GM18508 (cell line): Measurements from ENCODE around the gene DLGAP5.

Experiments used
- ATAC-seq: cut with Tn5 transposase; IDR thresholded peaks from one replicate; pipeline ENCODE4 v1.9.1; 2021; ENCODE audit warnings: moderate number of reproducible peaks; ENCODE audit not compliant: insufficient read depth, unreplicated experiment

The DLGAP5 gene

DNA sequence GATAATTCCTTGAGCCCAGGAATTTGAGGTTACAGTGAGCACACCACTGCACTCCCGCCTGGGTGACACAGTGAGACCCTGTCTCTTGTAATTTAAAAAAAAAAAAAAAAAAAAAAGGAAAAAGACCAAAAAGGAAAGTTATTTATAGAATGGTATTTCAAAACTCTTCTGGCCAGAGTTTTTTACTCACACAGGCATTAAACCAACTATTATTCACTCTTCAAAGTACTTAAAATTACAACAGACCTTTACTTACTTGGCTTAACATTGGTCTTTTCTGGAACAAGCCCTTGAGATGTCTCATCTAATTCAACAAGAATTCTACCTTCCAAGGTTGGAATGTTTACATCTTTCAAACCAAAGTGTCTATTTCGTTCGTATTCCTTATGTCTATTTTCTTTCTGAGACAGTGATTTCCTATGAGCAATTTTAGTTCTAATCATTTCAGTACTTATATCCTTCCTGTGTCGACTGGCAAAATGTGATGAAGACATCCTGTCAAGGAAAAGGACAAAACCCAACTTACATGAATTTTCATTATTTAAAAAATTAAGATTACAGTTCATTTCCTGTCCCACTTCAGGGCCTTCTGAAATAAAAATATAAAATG, 2.6 kb downstream of the DLGAP5 start:
- no peak for ATAC-seq

DNA sequence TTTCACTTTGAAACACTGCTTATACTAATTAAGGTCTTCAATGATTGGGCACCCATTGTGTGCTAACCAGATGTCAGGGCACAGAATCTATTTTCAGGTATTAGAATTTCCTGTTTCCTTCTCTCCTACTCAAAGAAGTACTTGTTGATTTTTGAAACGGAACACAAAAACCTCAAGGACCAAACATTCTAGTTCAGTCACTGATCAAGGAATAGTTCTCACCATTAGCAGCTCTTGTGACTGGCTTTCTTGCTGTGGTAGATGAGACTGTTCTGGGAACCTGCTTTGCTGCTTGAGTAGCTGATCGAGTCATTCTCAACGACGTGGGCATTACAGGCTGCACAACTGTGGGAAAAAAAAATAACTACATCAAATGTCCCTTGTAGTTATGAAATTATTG, 11.0 kb downstream of the DLGAP5 start:
- no peak for ATAC-seq

DNA sequence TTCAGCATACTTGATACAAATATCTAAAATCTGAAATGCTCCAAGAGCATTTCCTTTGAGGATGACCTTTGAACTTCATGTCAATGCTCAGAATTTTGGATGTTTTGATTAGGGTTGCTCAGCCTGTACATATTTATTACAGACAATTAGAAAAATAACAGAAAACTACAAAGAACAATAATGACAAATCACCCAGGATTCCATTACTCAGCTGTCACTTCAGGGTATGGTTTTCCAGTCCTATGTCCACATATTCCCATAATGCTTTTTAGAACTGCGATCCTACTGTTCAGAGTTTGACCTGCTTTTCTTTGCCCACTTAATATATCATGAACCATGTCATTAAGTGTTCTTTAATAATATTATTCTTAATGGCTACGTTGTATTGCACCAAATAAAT, 11.4 kb downstream of the DLGAP5 start:
- no peak for ATAC-seq

DNA sequence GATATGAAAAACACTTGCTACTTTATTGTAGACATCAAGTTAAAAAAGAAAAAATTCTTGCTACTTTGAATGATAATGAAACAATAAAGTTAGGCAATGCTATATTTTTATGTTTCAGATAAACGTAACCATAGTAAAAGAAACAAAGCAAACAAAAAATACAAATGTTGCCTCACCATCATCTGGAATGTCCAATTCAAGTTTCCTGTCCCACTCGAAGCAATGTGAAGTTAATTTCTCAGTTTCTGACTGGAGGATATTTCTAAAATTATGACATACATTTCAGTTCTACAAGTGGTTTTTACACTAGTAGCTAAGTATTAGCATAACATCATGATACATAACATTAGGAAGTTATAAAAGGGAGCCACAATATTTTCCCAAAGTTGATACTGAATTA, 20.9 kb downstream of the DLGAP5 start:
- ATAC-seq = no peak

DNA sequence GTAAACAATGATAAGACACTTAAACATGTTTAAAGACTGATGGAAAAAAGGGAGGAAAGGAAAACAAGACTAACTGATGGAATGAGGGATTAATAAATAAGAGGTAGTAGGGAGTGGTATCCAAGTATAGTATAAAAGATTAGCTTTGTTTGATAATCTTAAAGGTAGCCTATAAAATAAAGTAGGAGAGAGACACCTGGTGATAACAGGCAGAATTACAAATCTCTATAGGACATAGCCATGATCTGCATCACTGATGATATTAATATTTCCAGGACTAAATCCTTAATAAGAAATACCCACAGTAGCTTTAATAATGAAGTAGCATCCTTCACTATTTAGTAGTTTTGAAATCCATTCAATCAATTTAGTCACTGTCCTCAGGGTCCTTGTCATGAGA, 30.4 kb downstream of the DLGAP5 start:
- no peak for ATAC-seq

DNA sequence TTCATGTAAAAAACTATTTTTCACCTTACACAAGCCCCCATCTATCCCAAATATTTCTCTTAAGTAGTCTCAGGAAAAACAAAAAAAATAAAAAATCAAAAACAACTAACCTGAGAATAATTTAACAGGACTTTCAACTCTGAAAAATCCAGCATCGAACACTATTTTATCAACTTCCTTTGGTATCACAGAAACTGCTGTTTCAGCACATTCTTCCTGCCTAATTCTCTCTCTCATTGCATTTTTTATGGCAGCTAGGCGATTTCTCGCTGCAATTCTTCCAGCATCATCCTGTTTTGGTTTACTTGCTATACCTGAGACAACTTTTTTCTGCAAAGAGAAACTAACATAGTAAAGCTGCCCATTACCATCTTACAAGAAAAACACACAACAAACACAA, 33.0 kb downstream of the DLGAP5 start:
- no peak for ATAC-seq

DNA sequence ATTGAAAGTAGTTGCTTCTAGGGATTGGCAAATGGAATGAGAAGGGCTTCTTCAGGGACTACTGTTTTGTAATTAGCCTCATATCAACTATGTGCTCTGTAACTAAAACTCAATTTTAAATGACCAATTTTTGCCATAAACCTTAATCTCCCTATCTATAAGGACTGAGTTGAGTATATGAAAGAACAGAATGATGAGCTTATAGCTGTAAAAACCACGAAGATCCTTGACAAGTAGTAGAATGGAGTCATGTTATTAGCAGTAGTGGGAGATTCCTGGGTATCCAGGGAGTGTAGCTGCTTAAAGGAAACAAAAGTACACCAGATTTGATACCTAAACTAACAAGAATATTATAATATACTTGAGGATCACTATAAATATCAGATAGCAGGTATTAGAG, 34.3 kb downstream of the DLGAP5 start:
- ATAC-seq = no peak

DNA sequence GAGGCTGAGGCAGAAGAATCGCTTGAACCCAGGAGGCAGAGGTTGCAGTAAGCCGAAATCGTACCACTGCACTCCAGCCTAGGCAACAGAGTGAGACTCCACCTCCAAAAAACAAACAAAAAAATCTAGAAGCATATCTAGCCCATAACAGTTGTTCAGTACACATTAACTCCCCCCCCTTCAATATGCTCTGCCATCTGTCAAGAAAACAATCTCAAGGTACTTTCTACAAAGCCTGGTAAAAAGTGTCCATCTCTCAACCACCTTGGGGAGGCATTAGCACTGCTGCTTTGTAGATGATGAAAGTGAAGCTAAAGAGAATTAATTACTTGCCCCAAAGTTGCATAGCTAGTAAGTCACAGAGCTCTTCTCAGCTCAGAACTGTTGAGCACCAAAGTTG, 37.4 kb downstream of the DLGAP5 start:
- ATAC-seq = no peak

DNA sequence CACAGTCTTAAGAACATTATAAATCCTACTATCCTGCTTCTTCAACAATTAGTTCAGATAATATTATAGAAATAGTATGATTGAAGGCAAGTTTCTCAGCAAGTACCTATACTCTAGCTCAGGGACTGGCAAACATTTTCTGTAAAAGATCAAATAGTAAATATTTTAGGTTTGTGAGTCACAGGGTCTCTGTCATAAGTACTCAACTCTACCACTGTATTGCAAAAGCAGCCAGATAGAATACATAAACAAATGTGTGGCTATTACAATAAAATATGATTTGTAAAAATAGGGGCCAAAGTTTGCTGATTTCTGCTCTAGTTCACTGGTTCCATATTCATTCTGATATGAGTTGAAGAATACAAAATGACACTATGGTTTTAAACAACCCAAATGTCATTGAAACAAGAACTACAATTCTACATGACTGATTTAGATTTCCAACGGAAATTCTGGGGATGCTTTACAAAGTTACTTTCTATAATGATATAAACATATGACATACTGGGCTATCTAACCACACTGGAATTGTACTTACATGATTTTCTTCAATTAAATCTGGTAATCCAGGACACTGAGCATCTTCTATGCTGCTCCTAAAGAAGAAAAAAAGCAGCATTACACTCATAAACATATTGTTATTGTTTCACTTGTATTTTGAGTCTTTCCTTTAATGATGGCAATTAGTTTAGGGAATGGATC, 39.2 kb downstream of the DLGAP5 start:
- no peak for ATAC-seq

DNA sequence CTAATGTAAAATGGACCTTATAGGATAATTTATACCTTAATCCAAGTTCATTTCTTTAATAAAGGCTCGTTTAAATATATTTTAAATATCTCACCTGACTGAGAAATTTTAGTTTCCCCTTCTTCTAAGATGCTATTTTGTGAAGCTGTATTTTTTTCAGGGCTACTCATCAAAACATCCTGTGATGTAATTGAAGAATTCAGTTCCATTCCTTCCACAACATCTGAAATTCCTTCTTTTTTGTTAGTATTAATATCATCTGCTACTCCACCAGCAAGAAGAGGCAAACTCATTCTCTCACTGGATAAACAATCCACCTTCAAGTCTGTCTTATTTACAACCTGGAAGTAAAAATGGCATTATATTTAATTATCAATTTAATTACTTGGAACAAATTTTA, 39.8 kb downstream of the DLGAP5 start:
- ATAC-seq = no peak

DNA sequence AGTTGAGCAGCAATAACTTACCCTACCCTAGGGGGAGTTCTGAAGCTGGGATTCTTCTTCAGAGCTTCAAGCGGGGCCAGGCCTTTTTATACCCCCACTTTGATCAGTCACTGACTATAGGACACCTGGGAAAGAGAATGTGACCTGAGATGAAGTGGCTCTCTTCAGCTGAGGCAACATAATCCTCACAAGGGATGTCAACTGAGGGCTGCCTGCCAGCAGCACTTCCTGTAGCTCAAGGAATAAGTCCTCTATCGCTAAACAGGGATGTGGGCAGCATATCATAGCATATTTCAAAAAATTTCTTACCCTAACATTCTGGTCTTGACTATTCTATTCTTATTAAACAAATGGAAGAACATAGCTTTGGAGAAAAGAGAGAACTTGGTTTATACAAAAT, 45.0 kb downstream of the DLGAP5 start:
- no peak for ATAC-seq

DNA sequence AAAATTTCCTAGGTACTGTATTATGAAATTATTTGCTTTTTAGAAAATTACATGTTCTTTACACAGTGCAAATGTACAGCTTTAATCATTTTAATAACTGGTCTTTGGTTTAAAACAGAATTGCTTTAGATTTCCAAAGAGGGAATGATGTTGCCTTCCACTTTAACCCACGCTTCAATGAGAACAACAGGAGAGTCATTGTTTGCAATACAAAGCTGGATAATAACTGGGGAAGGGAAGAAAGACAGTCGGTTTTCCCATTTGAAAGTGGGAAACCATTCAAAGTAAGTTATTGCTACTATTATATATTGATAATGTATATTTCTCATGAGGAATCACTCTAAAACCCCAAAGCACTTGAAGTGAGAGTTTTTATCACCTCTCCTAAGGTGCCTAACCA, 48.9 kb downstream of the DLGAP5 start:
- ATAC-seq = no peak

DNA sequence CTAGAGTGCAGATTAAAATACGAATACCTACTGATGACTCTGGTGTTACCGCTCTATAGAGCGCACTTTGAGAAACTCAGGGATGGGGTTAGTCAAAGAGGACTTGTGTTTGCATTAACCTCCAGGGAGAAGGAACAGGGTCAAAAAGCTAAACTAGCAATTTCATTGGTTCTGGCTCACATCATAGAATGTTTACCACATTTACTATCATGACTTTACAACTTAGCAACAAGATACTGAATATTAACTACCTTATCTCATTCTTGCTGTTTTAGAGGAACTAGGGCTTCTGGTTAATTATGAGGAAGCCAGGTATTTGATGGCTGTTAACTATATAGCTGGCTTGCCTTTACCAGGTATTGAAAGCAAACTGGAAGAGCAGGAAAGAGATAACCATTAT, 49.6 kb downstream of the DLGAP5 start:
- no peak for ATAC-seq

DNA sequence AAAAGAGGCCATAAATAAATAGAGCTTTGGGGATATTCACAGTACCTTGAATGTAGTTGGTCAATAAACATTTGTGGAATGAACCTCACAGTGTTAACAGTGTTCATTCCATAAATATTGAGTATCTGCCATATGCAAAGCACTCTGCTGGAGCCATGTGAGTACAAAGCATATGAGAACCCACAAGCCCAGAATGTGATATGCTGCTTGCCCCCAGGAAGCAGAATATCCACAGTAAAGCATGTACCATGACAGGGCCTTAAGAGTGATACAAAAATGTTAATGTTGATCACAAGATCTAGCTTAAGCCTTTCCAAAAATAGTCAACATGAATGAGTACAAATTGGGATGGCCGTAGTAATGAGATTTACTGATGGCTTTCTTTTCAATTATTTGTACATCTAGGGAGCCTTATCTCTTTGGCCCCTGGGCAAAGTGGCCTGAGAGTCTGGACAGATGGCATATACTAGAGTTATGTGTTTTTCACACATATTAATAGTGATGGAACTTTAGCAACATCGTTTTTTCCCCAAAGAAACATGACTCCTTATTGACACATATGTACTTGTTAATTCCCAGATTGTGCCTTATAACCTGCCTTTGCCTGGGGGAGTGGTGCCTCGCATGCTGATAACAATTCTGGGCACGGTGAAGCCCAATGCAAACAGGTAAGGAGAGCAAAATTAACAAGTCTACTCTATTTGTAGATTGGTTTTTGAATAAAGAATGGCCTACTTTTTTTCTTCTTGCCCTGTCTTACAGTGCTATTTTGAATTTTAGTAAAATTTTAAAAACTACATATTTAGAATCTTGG, 51.5 kb downstream of the DLGAP5 start:
- no peak for ATAC-seq

DNA sequence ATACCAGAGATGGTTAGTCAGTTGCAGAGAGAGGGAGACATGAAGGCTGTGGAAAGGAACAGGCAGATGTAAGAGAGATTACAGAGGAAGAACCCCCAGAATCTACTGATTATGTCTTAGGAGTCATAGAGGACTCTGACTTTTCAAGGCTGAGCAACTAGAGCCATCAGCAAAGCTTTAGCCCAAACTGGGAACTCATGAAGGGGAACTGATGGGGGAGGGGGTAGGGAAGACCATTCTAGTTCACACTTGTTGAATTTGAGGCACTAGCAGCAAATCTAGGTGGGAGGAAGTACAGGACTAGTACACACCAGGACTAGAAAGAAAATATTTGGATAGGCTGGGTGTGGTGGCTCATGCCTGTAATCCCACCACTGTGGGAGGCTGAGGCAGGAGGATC, 52.2 kb downstream of the DLGAP5 start:
- ATAC-seq = no peak

DNA sequence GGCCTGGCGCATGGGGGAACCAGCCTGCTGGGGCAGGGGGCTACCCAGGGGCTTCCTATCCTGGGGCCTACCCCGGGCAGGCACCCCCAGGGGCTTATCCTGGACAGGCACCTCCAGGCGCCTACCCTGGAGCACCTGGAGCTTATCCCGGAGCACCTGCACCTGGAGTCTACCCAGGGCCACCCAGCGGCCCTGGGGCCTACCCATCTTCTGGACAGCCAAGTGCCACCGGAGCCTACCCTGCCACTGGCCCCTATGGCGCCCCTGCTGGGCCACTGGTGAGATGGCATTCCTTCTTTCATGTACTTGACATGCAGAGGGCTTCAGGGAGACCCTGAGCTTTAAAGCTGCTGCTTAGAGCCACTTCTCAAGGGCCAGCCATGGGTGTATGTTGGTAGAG, 53.3 kb downstream of the DLGAP5 start:
- ATAC-seq = no peak

DNA sequence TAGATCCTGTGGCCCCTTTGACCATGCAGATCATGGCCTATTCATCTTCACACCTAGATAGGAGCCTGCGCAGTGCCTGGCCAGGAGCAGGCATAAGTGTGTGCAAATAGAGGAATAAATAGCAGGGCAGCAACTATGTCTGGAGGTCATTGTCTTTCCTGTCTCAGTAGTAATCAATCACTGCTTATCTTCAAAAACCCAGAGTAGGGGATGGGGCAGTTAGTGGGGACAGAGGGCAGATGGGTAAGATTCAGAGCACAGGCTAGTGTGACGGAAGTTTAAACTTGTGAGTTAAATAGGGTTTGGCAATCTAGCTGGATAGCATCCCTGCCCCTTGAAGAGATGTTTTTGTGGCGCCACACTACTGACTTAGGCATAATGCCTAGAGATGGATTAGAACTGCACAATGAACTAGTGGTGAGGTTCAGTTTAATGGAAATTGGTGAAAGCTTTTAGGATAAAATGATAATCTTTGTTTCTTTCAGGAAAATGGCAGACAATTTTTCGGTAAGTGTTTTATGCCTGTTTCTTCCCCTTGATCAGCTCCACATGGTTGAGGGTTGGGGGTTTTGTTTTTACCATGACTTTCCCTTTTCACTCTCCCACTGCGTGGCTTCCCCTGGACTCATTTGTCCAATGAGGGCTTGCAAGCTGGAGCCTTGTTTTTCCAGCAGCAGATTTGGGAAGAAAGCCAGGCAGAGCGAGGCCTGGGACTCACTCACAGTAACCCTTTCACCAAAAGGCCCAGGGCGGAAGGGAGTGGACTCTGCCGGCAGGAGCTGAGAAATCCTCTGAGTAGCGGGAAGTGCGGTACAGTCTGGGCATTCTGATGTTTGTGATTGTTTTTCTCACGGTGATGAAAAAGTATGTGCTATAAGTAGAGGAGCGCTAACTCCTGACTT, 54.2 kb downstream of the DLGAP5 start:
- ATAC-seq = no peak

DNA sequence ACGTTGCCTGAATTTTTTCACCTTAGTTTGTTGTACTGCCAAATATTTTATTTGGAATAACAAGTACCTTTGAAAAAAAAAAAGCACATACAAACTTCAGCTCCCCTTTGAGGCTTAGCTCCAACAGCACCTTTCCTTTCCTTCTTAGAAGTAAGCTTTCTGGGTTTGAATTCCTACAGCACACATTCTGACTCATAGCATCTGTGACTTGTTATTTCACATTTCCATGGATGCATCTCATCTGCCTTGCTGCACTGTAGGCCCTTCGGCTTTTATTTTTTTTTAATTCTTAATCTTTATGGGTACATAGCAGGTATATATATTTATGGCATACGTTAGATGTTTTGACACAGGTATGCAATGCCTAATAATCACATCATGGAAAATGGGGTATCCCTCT, 55.1 kb downstream of the DLGAP5 start:
- ATAC-seq = no peak

DNA sequence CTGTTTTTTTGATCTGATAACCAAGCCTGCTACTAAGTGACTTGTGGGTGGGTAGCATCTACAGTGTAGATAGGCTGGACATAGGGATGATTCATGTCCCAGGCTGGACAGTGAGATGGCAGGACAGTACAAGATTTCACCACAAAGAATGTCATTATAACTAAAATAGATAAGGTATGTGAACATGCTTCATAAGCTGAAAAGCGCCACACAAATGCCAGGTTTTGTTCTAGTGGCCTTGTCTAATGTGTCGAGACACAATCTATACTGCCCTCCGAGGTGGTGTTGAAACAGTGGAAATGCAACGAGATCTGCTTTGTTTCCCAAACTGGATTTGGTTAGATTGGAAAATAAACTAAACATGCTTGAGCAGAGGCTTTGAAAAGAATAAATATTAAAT, 58.0 kb downstream of the DLGAP5 start:
- no peak for ATAC-seq

DNA sequence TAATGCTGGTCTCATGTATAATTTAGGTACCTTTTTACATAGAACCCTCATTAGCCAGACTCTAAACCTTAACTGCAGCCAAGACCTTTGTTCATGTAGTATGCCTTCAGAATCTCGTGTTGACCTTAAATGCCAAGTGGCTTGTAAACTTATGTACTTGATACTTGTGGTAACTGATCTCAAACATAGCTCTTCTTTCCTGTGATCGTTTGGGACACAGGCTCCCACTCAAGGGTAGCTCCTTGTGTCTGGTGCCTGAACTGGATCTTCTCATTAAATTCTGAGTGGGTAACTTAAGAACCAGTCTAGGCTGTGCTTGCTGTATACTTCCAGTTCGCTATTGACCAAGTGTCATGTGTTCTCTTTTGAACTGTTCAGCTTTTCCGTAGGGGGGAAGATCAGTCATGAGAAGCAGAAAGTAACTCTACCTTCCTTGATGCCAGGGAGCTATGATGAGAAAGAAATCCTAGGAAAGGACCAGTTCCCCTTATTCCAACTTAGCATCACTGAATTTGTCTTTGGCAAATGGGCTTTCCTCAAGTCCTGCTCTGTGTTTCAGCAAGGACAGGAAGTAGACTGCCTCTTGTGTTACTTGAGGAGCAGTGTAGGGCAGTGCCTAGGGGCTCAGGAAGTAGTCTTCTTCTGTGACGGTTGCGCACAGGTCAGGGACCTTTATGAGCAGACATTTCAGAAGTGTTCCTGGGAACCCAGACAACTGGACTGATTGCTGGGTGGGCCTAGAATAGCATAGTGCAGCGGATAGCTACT, 59.8 kb downstream of the DLGAP5 start:
- no peak for ATAC-seq
